MM.1S (cell line): ENCODE data around the gene PHACTR1.

ENCODE experiments used
- DNase-seq: peaks from one replicate; pipeline ENCODE4 v3.0.0-alpha.2; 2015
- H2AFZ ChIP-seq: fragments of 300-600 bp; sonication (generic); 2 replicates; pipeline ENCODE4 v1.6.0; 2016; ENCODE audit warnings: antibody characterized with exemption, low read length
- H3F3A ChIP-seq: fragments of 300-600 bp; sonication (generic); 2 replicates; pipeline ENCODE4 v1.6.1; 2016; ENCODE audit warnings: mild to moderate bottlenecking, antibody characterized with exemption, low read length, moderate library complexity, mixed read lengths; ENCODE audit not compliant: insufficient read depth
- H3K27ac ChIP-seq: fragments of 300-600 bp; sonication (generic); 2 replicates; pipeline ENCODE4 v1.5.1; 2016; ENCODE audit warnings: mild to moderate bottlenecking, low read length
- H3K27me3 ChIP-seq: fragments of 300-600 bp; sonication (generic); replicated peaks from 2 replicates; pipeline ENCODE4 v1.6.0; 2016; ENCODE audit warnings: low read length; ENCODE audit not compliant: insufficient read depth
- H3K36me3 ChIP-seq: fragments of 300-600 bp; sonication (generic); replicated peaks from 2 replicates; pipeline ENCODE4 v1.6.1; 2016; ENCODE audit warnings: mild to moderate bottlenecking, low read length, mixed read lengths; ENCODE audit not compliant: insufficient read depth
- H3K4me1 ChIP-seq: fragments of 300-600 bp; sonication (generic); 2 replicates; pipeline ENCODE4 v1.6.1; 2016; ENCODE audit warnings: low read length, mixed read lengths
- H3K4me2 ChIP-seq: fragments of 300-600 bp; sonication (generic); 2 replicates; pipeline ENCODE4 v1.6.0; 2016; ENCODE audit warnings: low read depth, low read length
- H3K4me3 ChIP-seq: fragments of 300-600 bp; sonication (generic); 2 replicates; pipeline ENCODE4 v1.5.1; 2016; ENCODE audit warnings: low read length, mixed read lengths
- H3K79me2 ChIP-seq: fragments of 300-600 bp; sonication (generic); 2 replicates; pipeline ENCODE4 v1.6.1; 2016; ENCODE audit warnings: mixed run types, low read length, mixed read lengths
- H3K9ac ChIP-seq: fragments of 300-600 bp; sonication (generic); 2 replicates; pipeline ENCODE4 v1.6.1; 2016; ENCODE audit warnings: low read length, mixed read lengths
- H3K9me2 ChIP-seq: fragments of 300-600 bp; sonication (generic); replicated peaks from 2 replicates; pipeline ENCODE4 v1.6.1; 2016; ENCODE audit warnings: mild to moderate bottlenecking, low read length, mixed read lengths; ENCODE audit not compliant: insufficient read depth
- H3K9me3 ChIP-seq: fragments of 300-600 bp; sonication (generic); replicated peaks from 2 replicates; pipeline ENCODE4 v1.6.1; 2016; ENCODE audit warnings: mild to moderate bottlenecking, low read length, mixed read lengths; ENCODE audit not compliant: insufficient read depth
- H4K20me1 ChIP-seq: fragments of 300-600 bp; sonication (generic); 2 replicates; pipeline ENCODE4 v1.6.1; 2016; ENCODE audit warnings: mild to moderate bottlenecking, low read length, moderate library complexity, mixed read lengths; ENCODE audit not compliant: insufficient read depth
- EZH2 ChIP-seq: fragments of 300-600 bp; sonication (generic); optimal IDR thresholded peaks from 2 replicates; pipeline ENCODE3; 2017; ENCODE audit warnings: low read depth, mild to moderate bottlenecking, antibody characterized with exemption, low read length, mixed read lengths
- EZH2phosphoT487 ChIP-seq: fragments of 300-600 bp; sonication (generic); IDR thresholded peaks from 2 replicates; pipeline ENCODE4 v1.6.1; 2018; ENCODE audit warnings: antibody characterized with exemption, low read length
- TF ChIP-seq, protein P1 (sequence below): fragments of 300-600 bp; sonication (generic); IDR thresholded peaks from 2 replicates; pipeline ENCODE4 v1.5.1; 2016; ENCODE audit warnings: antibody characterized with exemption, low read length, mixed read lengths

The PHACTR1 gene

DNA sequence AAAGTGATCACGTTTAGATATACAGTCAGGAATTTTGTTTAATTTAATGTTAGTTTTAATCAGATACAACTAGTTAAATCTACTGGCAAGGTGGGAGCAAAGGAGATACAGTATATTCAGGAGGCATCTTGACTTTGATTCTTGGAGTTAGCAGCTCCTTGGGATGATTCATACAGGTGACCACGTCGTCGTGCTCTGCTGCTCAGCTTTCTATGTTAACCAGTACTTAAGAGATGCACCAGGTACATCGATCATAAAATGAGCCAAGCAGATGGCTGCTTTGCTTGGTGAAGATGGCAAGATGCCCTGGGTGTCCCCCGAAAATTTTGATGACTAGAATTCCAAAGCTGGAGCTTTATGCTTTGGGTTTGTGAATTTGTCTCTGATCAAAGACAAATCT lies 547.1 kb downstream of the PHACTR1 start:
- peaks cover 53% of the 10 kb centered on the region for H3K4me1 ChIP-seq
- no peak overlapping the region for H3K4me2 ChIP-seq
- H3K27ac ChIP-seq: no peak overlapping the region

DNA sequence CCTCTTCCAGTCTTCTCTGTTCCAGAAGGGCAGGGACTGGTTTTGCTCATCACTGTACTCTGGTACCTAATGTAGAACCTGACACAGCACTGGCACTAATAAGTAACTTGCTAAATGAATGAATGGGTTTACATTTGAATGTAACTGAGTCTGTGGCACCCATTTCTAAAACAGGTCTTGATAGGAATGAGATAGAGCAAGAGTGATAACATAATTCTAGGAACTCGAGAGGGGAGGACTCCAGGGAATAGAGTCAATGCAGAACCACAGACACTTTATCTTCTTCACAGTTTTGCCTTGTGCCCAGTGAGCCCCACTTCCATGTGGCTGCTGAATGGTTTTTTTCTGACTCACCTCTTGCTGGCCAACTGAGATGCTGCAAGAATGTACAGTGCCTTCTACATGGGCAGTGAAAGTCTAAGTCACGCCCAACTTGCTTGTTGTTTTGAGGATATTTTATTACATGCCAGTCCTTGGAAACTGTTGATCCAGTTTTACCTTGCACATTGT lies 550.6 kb downstream of the PHACTR1 start:
- Histone ChIP-seq H3K9me3 (no peaks in the 10 kb centered on the region), H3K27ac (no peak overlapping the region), H3F3A (peaks cover 12% of the 10 kb centered on the region), H3K4me3 (no peak overlapping the region), H3K27me3 (no peaks in the 10 kb centered on the region), H3K36me3 (no peaks in the 10 kb centered on the region), H2AFZ (no peak overlapping the region), H3K9ac (no peak overlapping the region), H3K4me1 (peaks cover 22% of the 10 kb centered on the region), H3K4me2 (no peak overlapping the region), H3K9me2 (no peaks in the 10 kb centered on the region), H4K20me1 (no peaks in the 10 kb centered on the region), H3K79me2 (peaks cover 4% of the 10 kb centered on the region; the same call in 1 of the 2 replicates)
- DNase-seq: no peak
- no peak for TF ChIP-seq EZH2phosphoT487
- TF ChIP-seq, protein P1, sequence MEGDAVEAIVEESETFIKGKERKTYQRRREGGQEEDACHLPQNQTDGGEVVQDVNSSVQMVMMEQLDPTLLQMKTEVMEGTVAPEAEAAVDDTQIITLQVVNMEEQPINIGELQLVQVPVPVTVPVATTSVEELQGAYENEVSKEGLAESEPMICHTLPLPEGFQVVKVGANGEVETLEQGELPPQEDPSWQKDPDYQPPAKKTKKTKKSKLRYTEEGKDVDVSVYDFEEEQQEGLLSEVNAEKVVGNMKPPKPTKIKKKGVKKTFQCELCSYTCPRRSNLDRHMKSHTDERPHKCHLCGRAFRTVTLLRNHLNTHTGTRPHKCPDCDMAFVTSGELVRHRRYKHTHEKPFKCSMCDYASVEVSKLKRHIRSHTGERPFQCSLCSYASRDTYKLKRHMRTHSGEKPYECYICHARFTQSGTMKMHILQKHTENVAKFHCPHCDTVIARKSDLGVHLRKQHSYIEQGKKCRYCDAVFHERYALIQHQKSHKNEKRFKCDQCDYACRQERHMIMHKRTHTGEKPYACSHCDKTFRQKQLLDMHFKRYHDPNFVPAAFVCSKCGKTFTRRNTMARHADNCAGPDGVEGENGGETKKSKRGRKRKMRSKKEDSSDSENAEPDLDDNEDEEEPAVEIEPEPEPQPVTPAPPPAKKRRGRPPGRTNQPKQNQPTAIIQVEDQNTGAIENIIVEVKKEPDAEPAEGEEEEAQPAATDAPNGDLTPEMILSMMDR: no peak
- no peak for TF ChIP-seq EZH2

More for the DNA sequence above, 547.1 kb downstream of the PHACTR1 start:
- Histone ChIP-seq H3K4me3 (no peak overlapping the region), H3K79me2 (no peaks in the 10 kb centered on the region), H3F3A (peaks cover 40% of the 10 kb centered on the region), H3K9me2 (no peaks in the 10 kb centered on the region), H4K20me1 (no peaks in the 10 kb centered on the region), H3K9ac (no peak overlapping the region), H2AFZ (no peak overlapping the region), H3K27me3 (no peaks in the 10 kb centered on the region), H3K9me3 (no peaks in the 10 kb centered on the region), H3K36me3 (no peaks in the 10 kb centered on the region)
- no peak for TF ChIP-seq EZH2phosphoT487
- TF ChIP-seq, protein P1: no peak
- TF ChIP-seq EZH2: no peak
- DNase-seq: no peak

DNA sequence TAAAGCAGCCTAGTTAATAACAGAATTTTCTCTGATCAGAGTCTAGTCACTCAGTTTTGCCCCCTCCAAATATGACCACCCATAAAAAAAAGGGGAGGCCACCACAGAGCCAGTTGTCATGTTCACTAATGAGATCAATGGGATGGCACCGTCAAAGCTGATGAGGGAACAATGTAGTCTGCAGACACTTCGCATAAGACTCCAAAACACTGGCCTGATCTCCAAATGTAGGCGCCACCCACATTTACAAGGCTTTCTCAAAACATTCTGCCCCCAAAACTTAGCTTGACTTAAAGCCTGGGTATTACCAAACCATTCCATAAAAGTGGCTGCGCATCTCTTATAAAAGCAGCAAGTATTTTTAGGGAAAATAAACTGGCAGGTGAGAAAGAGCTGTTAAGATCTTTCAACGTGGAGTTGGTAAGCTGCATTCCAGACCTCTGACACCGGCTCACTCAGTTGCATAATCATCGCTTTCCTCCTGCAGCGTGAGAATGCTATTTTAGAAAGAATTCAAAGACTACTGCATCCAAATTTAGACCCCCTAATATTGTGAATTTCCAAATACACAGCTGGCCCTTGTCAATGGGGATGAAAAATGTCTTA lies 552.4 kb downstream of the PHACTR1 start:
- TF ChIP-seq EZH2 (no peak), EZH2phosphoT487 (no peak)
- TF ChIP-seq, protein P1: no peak
- no peak for DNase-seq
- peaks cover 9% of the 10 kb centered on the region for H3F3A ChIP-seq
- no peak overlapping the region for H3K4me2 ChIP-seq
- H2AFZ ChIP-seq: no peak overlapping the region
- H3K36me3 ChIP-seq: no peaks in the 10 kb centered on the region
- H3K9me2 ChIP-seq: no peaks in the 10 kb centered on the region
- peaks cover 7% of the 10 kb centered on the region for H3K4me1 ChIP-seq
- no peaks in the 10 kb centered on the region for H3K27me3 ChIP-seq
- no peaks in the 10 kb centered on the region for H3K9me3 ChIP-seq
- H3K4me3 ChIP-seq: no peak overlapping the region
- H4K20me1 ChIP-seq: no peaks in the 10 kb centered on the region
- H3K9ac ChIP-seq: no peak overlapping the region
- H3K27ac ChIP-seq: no peak overlapping the region
- H3K79me2 ChIP-seq: peaks cover 18% of the 10 kb centered on the region
